H54 (cell line): Measurements from ENCODE around the gene CIITA.
A peak's percentile ranks its signal among the peaks of the same experiment; 100 is the strongest.
"Not testable (repeated sequence)": the region's sequence is repeated elsewhere in the genome, so short reads cannot be mapped to it uniquely, and the experiment has no call there.

Experiments used
- DNase-seq: peaks from one replicate; pipeline ENCODE4 v3.0.0; 2011; ENCODE audit warnings: low spot score, mixed read lengths; ENCODE audit not compliant: insufficient read length
- FAIRE-seq: peaks from 3 replicates; lab custom pipeline; 2011; peaks lifted over from hg19 to GRCh38; lab: Jason Lieb, UNC
- POLR2A ChIP-seq: IDR thresholded peaks from 2 replicates; pipeline ENCODE4 v1.6.1; 2011; ENCODE audit warnings: low read depth, mild to moderate bottlenecking, low read length

CIITA gene

GRCh38 chr16:10934325-10935107 is 57.5 kb downstream of the CIITA start:
- TF ChIP-seq POLR2A = no peak
- DNase-seq = no peak
- FAIRE-seq = no peak

GRCh38 chr16:10935226-10935915 is 58.4 kb downstream of the CIITA start:
- FAIRE-seq = no peak
- TF ChIP-seq POLR2A = no peak
- no peak for DNase-seq

- TF ChIP-seq POLR2A = no peak
- FAIRE-seq = no peak
- no peak for DNase-seq
These were observed 59.4 kb downstream of the CIITA start for GRCh38 chr16:10936272-10936984.

GRCh38 chr16:10937068-10937859 is 60.3 kb downstream of the CIITA start:
- FAIRE-seq = no peak
- no peak for DNase-seq
- no peak for TF ChIP-seq POLR2A

- DNase-seq = no peak
- no peak for TF ChIP-seq POLR2A
- no peak for FAIRE-seq
These were observed 61.3 kb downstream of the CIITA start for GRCh38 chr16:10938321-10938720.

GRCh38 chr16:10938796-10939648 is 62.0 kb downstream of the CIITA start:
- TF ChIP-seq POLR2A = no peak
- FAIRE-seq = no peak
- no peak for DNase-seq

GRCh38 chr16:10939649-10940234 is 62.7 kb downstream of the CIITA start:
- FAIRE-seq (no peak), DNase-seq (no peak)
- no peak for TF ChIP-seq POLR2A

- TF ChIP-seq POLR2A = no peak
- no peak for DNase-seq
- FAIRE-seq = no peak
These were observed 63.6 kb downstream of the CIITA start for GRCh38 chr16:10940501-10941079.

GRCh38 chr16:10941127-10941933 is 64.3 kb downstream of the CIITA start:
- DNase-seq (no peak), FAIRE-seq (no peak)
- TF ChIP-seq POLR2A = no peak

- not testable (repeated sequence) for DNase-seq, FAIRE-seq
These were observed 64.9 kb downstream of the CIITA start for GRCh38 chr16:10941935-10942351.

- FAIRE-seq (no peak), DNase-seq (peak; percentile 96)
- TF ChIP-seq POLR2A = peak; percentile 76
These were observed 65.5 kb downstream of the CIITA start, which contains the start of gene DEXI for GRCh38 chr16:10942352-10943063. TSS of gene DEXI (minus strand) at chr16:10942468. CDS start at chr16:10942005, 463 bp downstream.
